OCI-LY1 (cell line): ENCODE measurements around the gene KCNMA1.

Source experiments
- H2AFZ ChIP-seq: fragments of 200-600 bp; sonication (generic), shearing (Covaris generic); 2 replicates; pipeline ENCODE4 v1.6.0; 2014; ENCODE audit warnings: antibody characterized with exemption, mild to moderate bottlenecking, low read length
- H3F3A ChIP-seq: fragments of 200-600 bp; sonication (generic), shearing (Covaris generic); 2 replicates; pipeline ENCODE4 v1.6.0; 2014; ENCODE audit warnings: mild to moderate bottlenecking, antibody characterized with exemption, low read length, moderate library complexity; ENCODE audit not compliant: insufficient read depth
- H3K27ac ChIP-seq: fragments of 200-600 bp; sonication (generic); 2 replicates; pipeline ENCODE4 v1.5.1; 2014; ENCODE audit warnings: low read length, mixed run types, mild to moderate bottlenecking, low read depth; ENCODE audit not compliant: poor library complexity, severe bottlenecking
- H3K27me3 ChIP-seq: fragments of 200-600 bp; sonication (generic); 2 replicates; pipeline ENCODE4 v1.6.0; 2014; ENCODE audit warnings: antibody characterized with exemption, mild to moderate bottlenecking, low read length, moderate library complexity; ENCODE audit not compliant: insufficient read depth
- H3K36me3 ChIP-seq: fragments of 200-600 bp; sonication (generic); 2 replicates; pipeline ENCODE4 v1.6.1; 2014; ENCODE audit warnings: mild to moderate bottlenecking, antibody characterized with exemption, low read length, moderate library complexity, mixed read lengths; ENCODE audit not compliant: insufficient read depth
- H3K4me1 ChIP-seq: fragments of 200-600 bp; sonication (generic); 2 replicates; pipeline ENCODE4 v1.5.1; 2014; ENCODE audit warnings: mild to moderate bottlenecking, low read length, moderate library complexity; ENCODE audit not compliant: insufficient read depth, severe bottlenecking
- H3K4me2 ChIP-seq: fragments of 200-600 bp; sonication (generic), shearing (Covaris generic); 2 replicates; pipeline ENCODE4 v1.6.1; 2014; ENCODE audit warnings: low read length
- H3K4me3 ChIP-seq: fragments of 200-600 bp; sonication (generic); 2 replicates; pipeline ENCODE4 v1.5.1; 2014; ENCODE audit warnings: low read length, low read depth, mild to moderate bottlenecking, mixed read lengths; ENCODE audit not compliant: poor library complexity, severe bottlenecking
- H3K79me2 ChIP-seq: fragments of 200-600 bp; shearing (Covaris generic); 2 replicates; pipeline ENCODE4 v1.6.1; 2016; ENCODE audit warnings: mixed run types, low read length, mixed read lengths; ENCODE audit not compliant: insufficient read depth
- H3K9ac ChIP-seq: fragments of 200-600 bp; sonication (generic), shearing (Covaris generic); 2 replicates; pipeline ENCODE4 v1.6.1; 2014; ENCODE audit warnings: mild to moderate bottlenecking, low read length, mixed read lengths
- H3K9me2 ChIP-seq: fragments of 200-600 bp; sonication (generic), shearing (Covaris generic); 2 replicates; pipeline ENCODE4 v1.6.1; 2014; ENCODE audit warnings: low read depth, mild to moderate bottlenecking, low read length, mixed read lengths
- H3K9me3 ChIP-seq: fragments of 200-600 bp; shearing (Covaris generic); 2 replicates; pipeline ENCODE4 v1.6.1; 2014; ENCODE audit warnings: low read length, mixed read lengths
- H4K20me1 ChIP-seq: fragments of 200-600 bp; sonication (generic), shearing (Covaris generic); 2 replicates; pipeline ENCODE4 v1.6.0; 2016; ENCODE audit warnings: mild to moderate bottlenecking, low read length; ENCODE audit not compliant: insufficient read depth
- EZH2 ChIP-seq: fragments of 200-600 bp; sonication (generic), shearing (Covaris generic); IDR thresholded peaks from 2 replicates; pipeline ENCODE4 v1.8.0; 2017; ENCODE audit warnings: borderline replicate concordance, mixed run types, mild to moderate bottlenecking, antibody characterized with exemption, low read length, moderate library complexity, mixed read lengths
- TF ChIP-seq, protein P1 (sequence below): fragments of 200-600 bp; sonication (generic), shearing (Covaris generic); IDR thresholded peaks from 2 replicates; pipeline ENCODE4 v1.5.1; 2017; ENCODE audit warnings: mild to moderate bottlenecking, antibody characterized with exemption, low read length, moderate library complexity, mixed read lengths

Gene KCNMA1

GRCh38 chr10:77187376-77187999 lies 450.1 kb downstream of the KCNMA1 start:
- no peak overlapping the region for H3K4me2 ChIP-seq

GRCh38 chr10:77186936-77187335 lies 450.7 kb downstream of the KCNMA1 start:
- no peak overlapping the region for H3K27ac ChIP-seq
- H3K4me3 ChIP-seq: no peak overlapping the region
- H4K20me1 ChIP-seq: no peaks in the 10 kb centered on the region
- no peaks in the 10 kb centered on the region for H3K36me3 ChIP-seq
- H3K4me1 ChIP-seq: no peaks in the 10 kb centered on the region
- no peak overlapping the region for H3K4me2 ChIP-seq
- no peaks in the 10 kb centered on the region for H3K79me2 ChIP-seq
- no peak overlapping the region for H2AFZ ChIP-seq
- no peaks in the 10 kb centered on the region for H3K9me2 ChIP-seq
- no peaks in the 10 kb centered on the region; the same call in 1 of the 2 replicates for H3K27me3 ChIP-seq
- no peak overlapping the region for H3K9ac ChIP-seq
- no peaks in the 10 kb centered on the region for H3K9me3 ChIP-seq
- no peaks in the 10 kb centered on the region for H3F3A ChIP-seq
- TF ChIP-seq, protein P1, sequence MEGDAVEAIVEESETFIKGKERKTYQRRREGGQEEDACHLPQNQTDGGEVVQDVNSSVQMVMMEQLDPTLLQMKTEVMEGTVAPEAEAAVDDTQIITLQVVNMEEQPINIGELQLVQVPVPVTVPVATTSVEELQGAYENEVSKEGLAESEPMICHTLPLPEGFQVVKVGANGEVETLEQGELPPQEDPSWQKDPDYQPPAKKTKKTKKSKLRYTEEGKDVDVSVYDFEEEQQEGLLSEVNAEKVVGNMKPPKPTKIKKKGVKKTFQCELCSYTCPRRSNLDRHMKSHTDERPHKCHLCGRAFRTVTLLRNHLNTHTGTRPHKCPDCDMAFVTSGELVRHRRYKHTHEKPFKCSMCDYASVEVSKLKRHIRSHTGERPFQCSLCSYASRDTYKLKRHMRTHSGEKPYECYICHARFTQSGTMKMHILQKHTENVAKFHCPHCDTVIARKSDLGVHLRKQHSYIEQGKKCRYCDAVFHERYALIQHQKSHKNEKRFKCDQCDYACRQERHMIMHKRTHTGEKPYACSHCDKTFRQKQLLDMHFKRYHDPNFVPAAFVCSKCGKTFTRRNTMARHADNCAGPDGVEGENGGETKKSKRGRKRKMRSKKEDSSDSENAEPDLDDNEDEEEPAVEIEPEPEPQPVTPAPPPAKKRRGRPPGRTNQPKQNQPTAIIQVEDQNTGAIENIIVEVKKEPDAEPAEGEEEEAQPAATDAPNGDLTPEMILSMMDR: no peak
- no peak for TF ChIP-seq EZH2

More at GRCh38 chr10:77187376-77187999, 450.1 kb downstream of the KCNMA1 start:
- no peaks in the 10 kb centered on the region for H4K20me1 ChIP-seq
- H3K9me3 ChIP-seq: no peaks in the 10 kb centered on the region
- no peaks in the 10 kb centered on the region for H3K4me1 ChIP-seq
- no peaks in the 10 kb centered on the region for H3K9me2 ChIP-seq
- no peaks in the 10 kb centered on the region for H3K36me3 ChIP-seq
- no peaks in the 10 kb centered on the region for H3F3A ChIP-seq
- H3K4me3 ChIP-seq: no peak overlapping the region
- H3K27ac ChIP-seq: no peak overlapping the region
- no peaks in the 10 kb centered on the region for H3K79me2 ChIP-seq
- TF ChIP-seq EZH2: no peak
- TF ChIP-seq, protein P1: no peak
- H3K27me3 ChIP-seq: no peaks in the 10 kb centered on the region; the same call in 1 of the 2 replicates
- H3K9ac ChIP-seq: no peak overlapping the region
- no peak overlapping the region for H2AFZ ChIP-seq

GRCh38 chr10:77185696-77186095 lies 451.9 kb downstream of the KCNMA1 start:
- Histone ChIP-seq H3K9me2 (no peaks in the 10 kb centered on the region), H3K4me1 (no peaks in the 10 kb centered on the region), H3K27me3 (no peaks in the 10 kb centered on the region; the same call in 1 of the 2 replicates), H3K9me3 (no peaks in the 10 kb centered on the region), H2AFZ (no peak overlapping the region), H4K20me1 (no peaks in the 10 kb centered on the region), H3K4me2 (no peak overlapping the region), H3K9ac (no peak overlapping the region), H3K4me3 (no peak overlapping the region), H3K27ac (no peak overlapping the region), H3K79me2 (no peaks in the 10 kb centered on the region), H3F3A (no peaks in the 10 kb centered on the region), H3K36me3 (no peaks in the 10 kb centered on the region)
- TF ChIP-seq, protein P1: no peak
